ENCODE data around the gene KRT85.

DNA sequence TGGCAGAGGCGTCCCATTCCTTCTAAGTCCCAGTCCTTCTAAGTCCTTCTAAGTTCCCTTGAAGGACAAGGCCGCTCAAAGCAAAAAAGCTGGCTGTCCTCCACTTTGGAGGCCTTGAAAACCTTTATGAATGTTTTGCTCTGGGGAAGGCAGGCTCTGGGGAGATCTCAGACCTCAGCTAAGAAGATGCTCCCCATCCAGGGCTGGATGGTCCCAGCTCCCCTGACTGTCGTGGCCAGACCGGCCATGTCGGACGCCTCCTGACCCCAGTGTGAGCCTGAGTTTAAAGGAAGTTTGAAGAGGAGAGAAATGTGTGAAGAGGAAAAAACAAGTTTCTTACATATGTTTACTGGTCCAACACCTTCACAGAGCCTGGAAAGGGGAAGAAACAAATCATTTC lies 12.3 kb upstream of the KRT85 start:
- TF ChIP-seq POLR2A (IDR thresholded peaks at IDR 0.05; ENCODE audit: low read depth, low read length) (no peak), MYC (IDR thresholded peaks at IDR 0.05; ENCODE audit: low read depth, low read length) (no peak), CTCF (IDR thresholded peaks at IDR 0.05; ENCODE audit: extremely low read depth in 1 of 2, insufficient read depth in 1 of 2, low read depth in 1 of 2, low read length in 2 of 2) (no peak), POLR2AphosphoS5 (IDR thresholded peaks at IDR 0.05; ENCODE audit: insufficient read depth, low read depth, low read length) (no peak), JUN (IDR thresholded peaks at IDR 0.05; ENCODE audit: borderline replicate concordance, insufficient read depth, insufficient read length, low read depth) (no peak), FOS (IDR thresholded peaks at IDR 0.05; ENCODE audit: borderline replicate concordance, insufficient read depth, low read length) (no peak)
- TF ChIP-seq, protein P1, sequence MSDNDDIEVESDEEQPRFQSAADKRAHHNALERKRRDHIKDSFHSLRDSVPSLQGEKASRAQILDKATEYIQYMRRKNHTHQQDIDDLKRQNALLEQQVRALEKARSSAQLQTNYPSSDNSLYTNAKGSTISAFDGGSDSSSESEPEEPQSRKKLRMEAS (IDR thresholded peaks at IDR 0.05; ENCODE audit: insufficient read depth, insufficient read length), result no peak

Measured in endothelial cell of umbilical vein (primary cell).